ENCODE data around the gene CADPS. TPM values are rescaled to one million over a fixed set of nuclear protein-coding genes. Genes with fewer than 3 reads are reported as not detected.

The CADPS gene
- total RNA-seq, 4 donors from 2014 or later: 0.82 to 13.2 TPM; not detected in 2

GRCh38 chr3:62415312-62415801 is 459.9 kb downstream of the CADPS start:
- Histone ChIP-seq H3K27ac (no peak overlapping the region), H3K9me3 (no peaks in the 10 kb centered on the region), H3K27me3 (no peaks in the 10 kb centered on the region), H3K36me3 (no peaks in the 10 kb centered on the region), H3K4me1 (no peaks in the 10 kb centered on the region), H3K4me3 (no peak overlapping the region)
- no peak for DNase-seq
- TF ChIP-seq, protein P1, sequence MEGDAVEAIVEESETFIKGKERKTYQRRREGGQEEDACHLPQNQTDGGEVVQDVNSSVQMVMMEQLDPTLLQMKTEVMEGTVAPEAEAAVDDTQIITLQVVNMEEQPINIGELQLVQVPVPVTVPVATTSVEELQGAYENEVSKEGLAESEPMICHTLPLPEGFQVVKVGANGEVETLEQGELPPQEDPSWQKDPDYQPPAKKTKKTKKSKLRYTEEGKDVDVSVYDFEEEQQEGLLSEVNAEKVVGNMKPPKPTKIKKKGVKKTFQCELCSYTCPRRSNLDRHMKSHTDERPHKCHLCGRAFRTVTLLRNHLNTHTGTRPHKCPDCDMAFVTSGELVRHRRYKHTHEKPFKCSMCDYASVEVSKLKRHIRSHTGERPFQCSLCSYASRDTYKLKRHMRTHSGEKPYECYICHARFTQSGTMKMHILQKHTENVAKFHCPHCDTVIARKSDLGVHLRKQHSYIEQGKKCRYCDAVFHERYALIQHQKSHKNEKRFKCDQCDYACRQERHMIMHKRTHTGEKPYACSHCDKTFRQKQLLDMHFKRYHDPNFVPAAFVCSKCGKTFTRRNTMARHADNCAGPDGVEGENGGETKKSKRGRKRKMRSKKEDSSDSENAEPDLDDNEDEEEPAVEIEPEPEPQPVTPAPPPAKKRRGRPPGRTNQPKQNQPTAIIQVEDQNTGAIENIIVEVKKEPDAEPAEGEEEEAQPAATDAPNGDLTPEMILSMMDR (IDR thresholded peaks at IDR 0.05): no peak
- no peak for TF ChIP-seq POLR2A (IDR thresholded peaks at IDR 0.05)
- intact Hi-C loops (cut with DNase I; ENCODE audit: low total_unique reads): no loop called here

GRCh38 chr3:62414786-62415185 is 460.4 kb downstream of the CADPS start:
- intact Hi-C loops (cut with DNase I; ENCODE audit: low total_unique reads): no loop called here
- TF ChIP-seq POLR2A (IDR thresholded peaks at IDR 0.05): no peak
- TF ChIP-seq, protein P1 (IDR thresholded peaks at IDR 0.05): no peak
- no peaks in the 10 kb centered on the region for H3K36me3 ChIP-seq

DNA sequence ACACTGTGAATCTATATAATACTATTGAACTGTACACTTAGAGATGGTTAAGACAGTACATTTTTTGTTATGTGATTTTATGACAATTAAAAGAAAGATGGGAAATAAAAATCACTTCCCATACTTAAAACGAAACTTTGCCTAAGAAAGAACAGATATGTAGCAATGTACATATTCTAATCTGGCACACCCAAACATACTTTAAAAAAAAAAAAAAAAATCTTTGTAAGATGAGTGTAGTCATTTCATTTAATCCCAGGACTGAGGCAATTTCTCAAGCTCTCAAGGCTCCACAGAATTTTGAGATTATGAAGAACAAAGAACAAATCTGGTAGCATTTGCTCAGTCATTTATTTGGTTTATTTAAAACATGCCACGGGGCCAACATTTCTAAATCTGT is 461.5 kb downstream of the CADPS start:
- H3K4me1 ChIP-seq: no peaks in the 10 kb centered on the region
- DNase-seq: no peak
- no peaks in the 10 kb centered on the region for H3K27me3 ChIP-seq
- no peak overlapping the region for H3K4me3 ChIP-seq
- no peak overlapping the region for H3K27ac ChIP-seq
- TF ChIP-seq, protein P1 (IDR thresholded peaks at IDR 0.05): no peak
- no peak for TF ChIP-seq POLR2A (IDR thresholded peaks at IDR 0.05)
- intact Hi-C loops (cut with DNase I; ENCODE audit: low total_unique reads): no loop called here
- H3K9me3 ChIP-seq: no peaks in the 10 kb centered on the region
- no peaks in the 10 kb centered on the region for H3K36me3 ChIP-seq

More at GRCh38 chr3:62414786-62415185, 460.4 kb downstream of the CADPS start:
- no peak for DNase-seq
- Histone ChIP-seq H3K4me3 (no peak overlapping the region), H3K9me3 (no peaks in the 10 kb centered on the region), H3K27me3 (no peaks in the 10 kb centered on the region), H3K4me1 (no peaks in the 10 kb centered on the region), H3K27ac (no peak overlapping the region)

GRCh38 chr3:62406945-62407344 is 468.3 kb downstream of the CADPS start:
- TF ChIP-seq POLR2A (IDR thresholded peaks at IDR 0.05): no peak
- TF ChIP-seq, protein P1 (IDR thresholded peaks at IDR 0.05): no peak
- H3K9me3 ChIP-seq: no peaks in the 10 kb centered on the region
- no peak for DNase-seq

DNA sequence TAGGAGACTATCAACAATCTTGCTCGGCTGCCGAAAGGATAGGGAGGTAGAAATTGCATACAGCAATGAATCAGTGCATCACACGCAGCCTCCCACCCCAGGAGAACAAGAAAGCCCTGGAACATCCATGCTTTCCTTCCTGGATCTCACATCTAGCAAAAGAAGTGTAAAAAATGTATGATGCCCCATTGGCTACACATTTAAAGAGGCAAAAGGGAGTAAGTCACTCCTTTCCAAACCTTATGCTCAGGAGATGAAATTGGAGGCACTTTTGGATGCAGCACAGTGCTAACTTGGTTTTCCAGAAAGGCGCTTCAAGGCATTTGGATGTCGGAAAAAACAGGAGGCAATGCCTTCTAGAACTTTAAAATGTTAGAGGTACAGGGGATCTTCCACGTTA is 469.6 kb downstream of the CADPS start:
- TF ChIP-seq, protein P1 (IDR thresholded peaks at IDR 0.05): no peak
- TF ChIP-seq POLR2A (IDR thresholded peaks at IDR 0.05): no peak
- DNase-seq: no peak
- H3K4me3 ChIP-seq: no peak overlapping the region
- no peaks in the 10 kb centered on the region for H3K27me3 ChIP-seq
- no peaks in the 10 kb centered on the region for H3K4me1 ChIP-seq
- H3K36me3 ChIP-seq: no peaks in the 10 kb centered on the region
- intact Hi-C loops (cut with DNase I; ENCODE audit: low total_unique reads): no loop called here
- no peaks in the 10 kb centered on the region for H3K9me3 ChIP-seq
- no peak overlapping the region for H3K27ac ChIP-seq

More at GRCh38 chr3:62406945-62407344, 468.3 kb downstream of the CADPS start:
- Histone ChIP-seq H3K4me1 (no peaks in the 10 kb centered on the region), H3K4me3 (no peak overlapping the region), H3K27me3 (no peaks in the 10 kb centered on the region), H3K36me3 (no peaks in the 10 kb centered on the region), H3K27ac (no peak overlapping the region)
- intact Hi-C loops (cut with DNase I; ENCODE audit: low total_unique reads): no loop called here
